Pancreas (tissue), 10 donors: ENCODE results near the gene MVK. TPM values are rescaled to one million over a fixed set of nuclear protein-coding genes. Genes with fewer than 3 reads are reported as not detected.
A peak's percentile ranks its signal among the peaks of the same experiment; 100 is the strongest.

Experiments used
- ATAC-seq, 4 donors: fragments of 200-7000 bp; cut with Tn5 transposase; one replicate each; pipeline versions ENCODE4 v1.8.0 to v1.9.1; 2020; ENCODE audit warnings: mild to moderate bottlenecking in 4 of 4, moderate library complexity in 4 of 4
- DNase-seq, 6 donors: peaks; one replicate each; pipeline ENCODE4 v3.0.0-alpha.2; 2020
- FAIRE-seq: peaks from 2 replicates; lab custom pipeline; 2012; peaks lifted over from hg19 to GRCh38; lab: Jason Lieb, UNC
- H3K27ac ChIP-seq, 4 donors: fragments of 200-600 bp; sonication (generic); 1 replicate in 3 of 4; 2 replicates in 1 of 4; pipeline versions ENCODE4 v1.5.0 to v1.8.0; 2020
- H3K27me3 ChIP-seq, 4 donors: fragments of 200-600 bp; one replicate each; pipeline ENCODE4 v1.8.0; 2021
- H3K36me3 ChIP-seq, 3 donors: fragments of 200-600 bp; sonication (generic) in 1 of 3; one replicate each; pipeline versions ENCODE4 v1.5.0 to v1.8.0; 2020 to 2021
- H3K4me1 ChIP-seq, 3 donors: fragments of 200-600 bp; one replicate each; pipeline ENCODE4 v1.8.0; 2021
- H3K4me3 ChIP-seq, 4 donors: fragments of 200-600 bp; sonication (generic) in 2 of 4; one replicate each; pipeline versions ENCODE4 v1.5.0 to v1.8.0; 2020 to 2021
- H3K9me3 ChIP-seq, 4 donors: fragments of 200-600 bp; one replicate each; pipeline ENCODE4 v1.8.0; 2021
- CTCF ChIP-seq, 4 donors: fragments of 200-600 bp; sonication (generic) in 3 of 4; IDR thresholded peaks; one replicate each; pipeline versions ENCODE4 v1.5.0 to v1.8.0; 2021; ENCODE audit warnings: antibody characterized with exemption in 4 of 4
- WGBS, 2 donors: extraction: QIAGEN DNeasy Blood & Tissue Kit; methylation state at CpG; one replicate each; pipeline ENCODE4 v1.1.7; 2013; 5-methylcytosine and 5-hydroxymethylcytosine counted together
- intact Hi-C, 3 donors: fragments of 100-400 bp; cut with DNase I; formaldehyde crosslinking; loops; one replicate each; pipeline versions ENCODE4 v1.11.1 to v1.14.2; 2022
- polyA plus RNA-seq, 2 donors: library from polyadenylated mRNA; stranded (reverse); fragments of 200-250 nt; gene quantifications; one replicate each; pipeline ENCODE4 v1.2.3, GENCODE V29; 2013
- total RNA-seq, 6 donors: library from RNA; stranded (reverse); fragmentation: NEBNext Ultra II Directional in 4 of 6; extraction: Animal tissue kit (Norgen Biotek cat#: 25700) in 4 of 6; gene quantifications; one replicate each; pipeline versions ENCODE4 v1.2.1 to v1.2.4, GENCODE V29; 2021 to 2023
- donor health status: healthy with polysubstance abuse.
- donor health status: DM: no; HTN: no; CAD: no; lungs with moderate emphysema.
- donor health status: DM: no; HTN: no; CAD: no.
- donor health status: control.
- donor health status: control.
- donor health status: Bipolar disorder and iron deficiency.
- donor health status: DM: yes; HTN: yes; CAD: no.
- donor health status: DM: no; HTN: no; CAD: no.
- donor health status: DM: no; HTN: no; CAD: no.
- donor health status: DM: yes; HTN: yes; CAD: no.

MVK gene
- total and polyA plus RNA-seq, 8 donors: 5.8 to 15.9 (median 7.4) TPM

- H3K27ac ChIP-seq: no peak overlapping the region
- ATAC-seq: peak in 3 of 4 donors; percentile 46 to 83 (median 82)
- no peaks in the 10 kb centered on the region for H3K27me3 ChIP-seq
- no peaks in the 10 kb centered on the region for H3K9me3 ChIP-seq
- intact Hi-C loops: no loop called here
- 82% methylated on average over 19 of the region's 19 CpGs for WGBS, 2 donors
- TF ChIP-seq CTCF (IDR thresholded peaks at IDR 0.05): no peak
- DNase-seq: no peak
- FAIRE-seq: no peak
- H3K4me3 ChIP-seq: no peak overlapping the region
- no peaks in the 10 kb centered on the region for H3K4me1 ChIP-seq
- peaks cover 0 to 30% (median 7%) of the 10 kb centered on the region in 3 donors for H3K36me3 ChIP-seq
These were observed 43.6 kb upstream of the MVK start for GRCh38 chr12:109529691-109530640.

GRCh38 chr12:109531411-109531810 lies 42.2 kb upstream of the MVK start:
- Histone ChIP-seq H3K36me3 (peaks cover 0 to 25% (median 7%) of the 10 kb centered on the region in 3 donors), H3K4me3 (no peak overlapping the region), H3K27me3 (no peaks in the 10 kb centered on the region), H3K27ac (no peak overlapping the region), H3K4me1 (no peaks in the 10 kb centered on the region), H3K9me3 (no peaks in the 10 kb centered on the region)
- ATAC-seq (no peak), DNase-seq (no peak), FAIRE-seq (no peak)
- 86 to 95% methylated on average over 2 of the region's 2 CpGs for WGBS, 2 donors
- intact Hi-C loops: no loop called here
- no peak for TF ChIP-seq CTCF (IDR thresholded peaks at IDR 0.05)

GRCh38 chr12:109532721-109533486 lies 40.7 kb upstream of the MVK start:
- Histone ChIP-seq H3K9me3 (no peaks in the 10 kb centered on the region), H3K36me3 (peaks cover 0 to 20% (median 7%) of the 10 kb centered on the region in 3 donors), H3K27ac (no peak overlapping the region), H3K4me3 (no peak overlapping the region), H3K27me3 (no peaks in the 10 kb centered on the region), H3K4me1 (no peaks in the 10 kb centered on the region)
- FAIRE-seq (no peak), ATAC-seq (no peak), DNase-seq (no peak)
- no peak for TF ChIP-seq CTCF (IDR thresholded peaks at IDR 0.05)
- intact Hi-C loops: no loop called here
- 90 to 91% methylated on average over 24 of the region's 24 CpGs for WGBS, 2 donors

GRCh38 chr12:109533487-109533740 lies 40.2 kb upstream of the MVK start:
- WGBS, 2 donors: 95 to 96% methylated on average over 8 of the region's 8 CpGs
- no peak overlapping the region for H3K4me3 ChIP-seq
- FAIRE-seq (no peak), DNase-seq (no peak), ATAC-seq (no peak)
- no peaks in the 10 kb centered on the region for H3K9me3 ChIP-seq
- no peaks in the 10 kb centered on the region for H3K27me3 ChIP-seq
- H3K27ac ChIP-seq: no peak overlapping the region
- intact Hi-C loops: no loop called here
- no peak for TF ChIP-seq CTCF (IDR thresholded peaks at IDR 0.05)
- peaks cover 0 to 17% (median 7%) of the 10 kb centered on the region in 3 donors for H3K36me3 ChIP-seq
- H3K4me1 ChIP-seq: no peaks in the 10 kb centered on the region
